Measurements from ENCODE around the gene GPR137. TPM values are rescaled to one million over a fixed set of nuclear protein-coding genes. Genes with fewer than 3 reads are reported as not detected.

The GPR137 gene
- total RNA-seq, 1 experiment from 2014 or later: 24.4 TPM

GRCh38 chr11:64312947-64313346 lies 27.3 kb downstream of the GPR137 start:
- BruUV-seq (replicated peaks): no TSS peak
- Histone ChIP-seq H3K27ac (ENCODE audit: low read depth, low read length) (no peak overlapping the region; the same call in 1 of the 2 replicates), H3K27me3 (ENCODE audit: insufficient read depth, low read length) (no peaks in the 10 kb centered on the region), H3K4me3 (replicated peaks in 1 of 2; ENCODE audit: low read depth in 1 of 2, low read length in 2 of 2) (no peak overlapping the region), H3K79me2 (ENCODE audit: insufficient read depth, low read length) (peaks cover 35% of the 10 kb centered on the region), H3K9ac (ENCODE audit: low read length) (no peak overlapping the region), H2AFZ (ENCODE audit: low read depth, low read length, poor library complexity, severe bottlenecking) (no peak overlapping the region), H3K4me1 (ENCODE audit: control insufficient read depth in 1 of 2, insufficient read depth in 2 of 2, low read length in 2 of 2) (peaks cover 5 to 26% of the 10 kb centered on the region in 2 experiments; a peak in 2 of 4 replicates), H3K4me2 (ENCODE audit: low read length) (no peak overlapping the region), H3K36me3 (ENCODE audit: control insufficient read depth in 1 of 2, insufficient read depth in 2 of 2, low read length in 2 of 2) (peaks cover 0 to 25% of the 10 kb centered on the region in 2 experiments; a peak in 2 of 4 replicates), H3K9me2 (ENCODE audit: insufficient read depth) (no peaks in the 10 kb centered on the region), H3K9me3 (ENCODE audit: control insufficient read depth in 1 of 2, insufficient read depth in 1 of 2, low read depth in 1 of 2, low read length in 2 of 2) (no peaks in the 10 kb centered on the region), H4K20me1 (ENCODE audit: insufficient read depth) (no peaks in the 10 kb centered on the region)
- no peak for TF ChIP-seq EZH2 (IDR thresholded peaks at IDR 0.05)
- no peak for TF ChIP-seq JUND (IDR thresholded peaks at IDR 0.05)
- TF ChIP-seq SRF (IDR thresholded peaks at IDR 0.05; ENCODE audit: low read depth): no peak
- TF ChIP-seq EGR1 (IDR thresholded peaks at IDR 0.05; ENCODE audit: low read depth): no peak
- DNase-seq (ENCODE audit: low read depth, low spot score): no peak
- intact Hi-C loops (cut with micrococcal nuclease): no loop called here
- ChIA-PET POLR2A (interaction anchor here (0.9 to 2.0 kb wide), 3 partner anchors 12 to 43 kb away, joined by 3 to 6 read pairs (median 3); no protein-coding TSS in a partner anchor), RAD21 (ENCODE audit: low non-redundant PET in 1 of 2, low total read pairs in 2 of 2, uncharacterized antibody in 2 of 2, unreplicated experiment in 2 of 2) (no interaction called here), CTCF (interaction anchor here (2.4 kb wide), 1 partner anchor 19 kb away, joined by 8 read pairs; no protein-coding TSS in a partner anchor)
- no peak for ATAC-seq

GRCh38 chr11:64313491-64314145 lies 28.0 kb downstream of the GPR137 start:
- ChIA-PET POLR2A (interaction anchor here (0.9 to 2.0 kb wide), 4 partner anchors 11 to 44 kb away, joined by 3 to 6 read pairs (median 4); no protein-coding TSS in a partner anchor), RAD21 (ENCODE audit: low non-redundant PET in 1 of 2, low total read pairs in 2 of 2, uncharacterized antibody in 2 of 2, unreplicated experiment in 2 of 2) (no interaction called here), CTCF (interaction anchor here (1.3 to 2.4 kb wide), 3 partner anchors 10 to 43 kb away, joined by 4 to 8 read pairs (median 5); no protein-coding TSS in a partner anchor)
- Histone ChIP-seq H3K9ac (ENCODE audit: low read length) (peak overlapping the region; percentile 3; the same call in 1 of the 2 replicates), H3K4me1 (ENCODE audit: control insufficient read depth in 1 of 2, insufficient read depth in 2 of 2, low read length in 2 of 2) (peaks cover 5 to 26% of the 10 kb centered on the region in 2 experiments; a peak in 2 of 4 replicates), H3K4me2 (ENCODE audit: low read length) (no peak overlapping the region), H3K4me3 (replicated peaks in 1 of 2; ENCODE audit: low read depth in 1 of 2, low read length in 2 of 2) (no peak overlapping the region), H3K36me3 (ENCODE audit: control insufficient read depth in 1 of 2, insufficient read depth in 2 of 2, low read length in 2 of 2) (peaks cover 0 to 23% of the 10 kb centered on the region in 2 experiments; a peak in 2 of 4 replicates), H3K9me3 (ENCODE audit: control insufficient read depth in 1 of 2, insufficient read depth in 1 of 2, low read depth in 1 of 2, low read length in 2 of 2) (no peaks in the 10 kb centered on the region), H3K27me3 (ENCODE audit: insufficient read depth, low read length) (no peaks in the 10 kb centered on the region), H3K9me2 (ENCODE audit: insufficient read depth) (no peaks in the 10 kb centered on the region), H3K27ac (ENCODE audit: low read depth, low read length) (peak overlapping the region; percentile 18; the same call in 1 of the 2 replicates), H3K79me2 (ENCODE audit: insufficient read depth, low read length) (peaks cover 38% of the 10 kb centered on the region), H2AFZ (ENCODE audit: low read depth, low read length, poor library complexity, severe bottlenecking) (no peak overlapping the region), H4K20me1 (ENCODE audit: insufficient read depth) (no peaks in the 10 kb centered on the region)
- TF ChIP-seq SRF (IDR thresholded peaks at IDR 0.05; ENCODE audit: low read depth): no peak
- TF ChIP-seq RAD21 (IDR thresholded peaks at IDR 0.05; ENCODE audit: low read depth): no peak
- no peak for TF ChIP-seq ZBTB33 (IDR thresholded peaks at IDR 0.05; ENCODE audit: extremely low read depth, insufficient replicate concordance, low read length)
- no peak for TF ChIP-seq CBX3 (IDR thresholded peaks at IDR 0.05; ENCODE audit: low read depth)
- TF ChIP-seq EGR1 (IDR thresholded peaks at IDR 0.05; ENCODE audit: low read depth): no peak
- DNase-seq (ENCODE audit: low read depth, low spot score): no peak
- ATAC-seq: no peak
- BruUV-seq (replicated peaks): no TSS peak
- intact Hi-C loops (cut with micrococcal nuclease): no loop called here

All from HCT116 (cell line).